WI38 (cell line): ENCODE data around the gene COQ9.

Experiments used
- H3K4me3 ChIP-seq: 2 replicates; pipeline ENCODE4 v1.5.1; 2011; ENCODE audit warnings: low read depth, mild to moderate bottlenecking, control low read depth, low read length
- CTCF ChIP-seq: IDR thresholded peaks from 2 replicates; pipeline ENCODE4 v1.5.1; 2012; ENCODE audit warnings: low read depth, mild to moderate bottlenecking, control low read depth, low read length

The COQ9 gene

GRCh38 chr16:57510016-57510871 is 63.0 kb downstream of the COQ9 start:
- no peak for TF ChIP-seq CTCF
- H3K4me3 ChIP-seq = no peak overlapping the region
